ENCODE data around the gene LPAR1. TPM values are rescaled to one million over a fixed set of nuclear protein-coding genes. Genes with fewer than 3 reads are reported as not detected.
A peak's percentile ranks its signal among the peaks of the same experiment; 100 is the strongest.

Gene LPAR1
- total and polyA plus RNA-seq, 10 of the 15 experiments (the other 5 are each of a cell fraction or from before 2014, with no cell fraction given), result 3.3 to 12.9 (median 8.4) TPM

DNA sequence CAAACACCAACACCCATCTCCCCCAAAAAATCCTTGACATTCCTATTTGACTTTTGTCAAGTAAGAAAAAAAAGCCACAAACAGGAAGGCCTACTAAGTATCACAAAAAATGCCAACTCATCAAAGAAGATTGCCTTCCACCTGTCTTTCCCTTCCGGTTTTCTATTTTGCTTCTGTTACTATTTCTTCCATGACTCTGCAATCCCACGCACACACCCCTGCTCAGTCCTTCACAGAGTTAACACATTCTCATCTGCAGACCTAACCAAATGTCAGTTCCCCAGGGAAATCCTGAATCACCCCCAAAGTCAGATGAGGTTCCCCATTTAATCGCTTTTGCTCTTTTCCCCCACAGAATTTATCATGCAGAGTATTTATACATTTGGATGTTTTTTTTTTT lies 15.1 kb downstream of the LPAR1 start (continued):
- TF ChIP-seq, protein P1, sequence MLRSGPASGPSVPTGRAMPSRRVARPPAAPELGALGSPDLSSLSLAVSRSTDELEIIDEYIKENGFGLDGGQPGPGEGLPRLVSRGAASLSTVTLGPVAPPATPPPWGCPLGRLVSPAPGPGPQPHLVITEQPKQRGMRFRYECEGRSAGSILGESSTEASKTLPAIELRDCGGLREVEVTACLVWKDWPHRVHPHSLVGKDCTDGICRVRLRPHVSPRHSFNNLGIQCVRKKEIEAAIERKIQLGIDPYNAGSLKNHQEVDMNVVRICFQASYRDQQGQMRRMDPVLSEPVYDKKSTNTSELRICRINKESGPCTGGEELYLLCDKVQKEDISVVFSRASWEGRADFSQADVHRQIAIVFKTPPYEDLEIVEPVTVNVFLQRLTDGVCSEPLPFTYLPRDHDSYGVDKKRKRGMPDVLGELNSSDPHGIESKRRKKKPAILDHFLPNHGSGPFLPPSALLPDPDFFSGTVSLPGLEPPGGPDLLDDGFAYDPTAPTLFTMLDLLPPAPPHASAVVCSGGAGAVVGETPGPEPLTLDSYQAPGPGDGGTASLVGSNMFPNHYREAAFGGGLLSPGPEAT (IDR thresholded peaks at IDR 0.05; ENCODE audit: low read depth), result peak; percentile 57; the same call in 1 of the 2 replicates
- TF ChIP-seq TCF7 (IDR thresholded peaks at IDR 0.05; ENCODE audit: borderline replicate concordance) (no peak), JUND (IDR thresholded peaks at IDR 0.05; ENCODE audit: low read depth, low read length) (no peak), MLLT1 (IDR thresholded peaks at IDR 0.05) (0 out of 2 replicates have a peak, but pooled peaks have one; percentile 43), NFIC (IDR thresholded peaks at IDR 0.05; ENCODE audit: low read depth, low read length) (no peak), ZBTB11 (CRISPR knock-in tag; IDR thresholded peaks at IDR 0.05) (no peak), ZNF207 (IDR thresholded peaks at IDR 0.05; ENCODE audit: borderline replicate concordance) (no peak), SMAD1 (IDR thresholded peaks at IDR 0.05; ENCODE audit: low read depth, partially characterized antibody) (no peak), ZNF622 (IDR thresholded peaks at IDR 0.05) (no peak)
- TF ChIP-seq, protein P2, sequence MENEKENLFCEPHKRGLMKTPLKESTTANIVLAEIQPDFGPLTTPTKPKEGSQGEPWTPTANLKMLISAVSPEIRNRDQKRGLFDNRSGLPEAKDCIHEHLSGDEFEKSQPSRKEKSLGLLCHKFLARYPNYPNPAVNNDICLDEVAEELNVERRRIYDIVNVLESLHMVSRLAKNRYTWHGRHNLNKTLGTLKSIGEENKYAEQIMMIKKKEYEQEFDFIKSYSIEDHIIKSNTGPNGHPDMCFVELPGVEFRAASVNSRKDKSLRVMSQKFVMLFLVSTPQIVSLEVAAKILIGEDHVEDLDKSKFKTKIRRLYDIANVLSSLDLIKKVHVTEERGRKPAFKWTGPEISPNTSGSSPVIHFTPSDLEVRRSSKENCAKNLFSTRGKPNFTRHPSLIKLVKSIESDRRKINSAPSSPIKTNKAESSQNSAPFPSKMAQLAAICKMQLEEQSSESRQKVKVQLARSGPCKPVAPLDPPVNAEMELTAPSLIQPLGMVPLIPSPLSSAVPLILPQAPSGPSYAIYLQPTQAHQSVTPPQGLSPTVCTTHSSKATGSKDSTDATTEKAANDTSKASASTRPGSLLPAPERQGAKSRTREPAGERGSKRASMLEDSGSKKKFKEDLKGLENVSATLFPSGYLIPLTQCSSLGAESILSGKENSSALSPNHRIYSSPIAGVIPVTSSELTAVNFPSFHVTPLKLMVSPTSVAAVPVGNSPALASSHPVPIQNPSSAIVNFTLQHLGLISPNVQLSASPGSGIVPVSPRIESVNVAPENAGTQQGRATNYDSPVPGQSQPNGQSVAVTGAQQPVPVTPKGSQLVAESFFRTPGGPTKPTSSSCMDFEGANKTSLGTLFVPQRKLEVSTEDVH (IDR thresholded peaks at IDR 0.05; ENCODE audit: low read depth, partially characterized antibody), result no peak

All from GM12878 (cell line).